ENCODE data around the gene HOOK2.

- no peak for TF ChIP-seq CTCF (conservative IDR thresholded peaks at IDR 0.05 in 1 of 2, IDR thresholded peaks at IDR 0.05 in 1 of 2; ENCODE audit: low read depth in 1 of 2, low read length in 2 of 2)
- no peak for TF ChIP-seq EZH2 (IDR thresholded peaks at IDR 0.05; ENCODE audit: low read length, missing control alignments)
Measured at GRCh38 chr19:12715929-12716328, 59.4 kb downstream of the HOOK2 start.

Data from fibroblast of lung (primary cell).